Trophoblast cell (in vitro differentiated cells and primary cell): ENCODE measurements around the gene RNH1.

Source experiments
- DNase-seq, 2 donors: peaks; one replicate each; pipeline ENCODE4 v3.0.0-alpha.2; 2016
- H2AFZ ChIP-seq: 2 replicates; pipeline ENCODE4 v1.6.1; 2013; ENCODE audit warnings: low read length, moderate library complexity, mild to moderate bottlenecking; ENCODE audit not compliant: insufficient read depth, poor library complexity
- H2AK5ac ChIP-seq: 2 replicates; pipeline ENCODE4 v1.6.1; 2013; ENCODE audit warnings: mild to moderate bottlenecking, low read length
- H2BK120ac ChIP-seq: 2 replicates; pipeline ENCODE4 v1.6.1; 2013; ENCODE audit warnings: low read length, mild to moderate bottlenecking, moderate library complexity; ENCODE audit not compliant: insufficient read depth, poor library complexity
- H2BK12ac ChIP-seq: 2 replicates; pipeline ENCODE4 v1.6.1; 2013; ENCODE audit warnings: mild to moderate bottlenecking, low read length, moderate library complexity
- H2BK5ac ChIP-seq: 2 replicates; pipeline ENCODE4 v1.6.1; 2013; ENCODE audit warnings: low read length, low read depth, moderate library complexity, mild to moderate bottlenecking; ENCODE audit not compliant: poor library complexity
- H3K14ac ChIP-seq: 2 replicates; pipeline ENCODE4 v1.6.1; 2013; ENCODE audit warnings: mild to moderate bottlenecking, low read length
- H3K18ac ChIP-seq: 2 replicates; pipeline ENCODE4 v1.6.1; 2013; ENCODE audit warnings: mild to moderate bottlenecking, low read length
- H3K23ac ChIP-seq: 2 replicates; pipeline ENCODE4 v1.6.1; 2013; ENCODE audit warnings: low read length
- H3K27ac ChIP-seq: 2 replicates; pipeline ENCODE4 v1.5.1; 2013; ENCODE audit warnings: low read depth, mild to moderate bottlenecking, inconsistent platforms, low read length, moderate library complexity
- H3K27me3 ChIP-seq: 2 replicates; pipeline ENCODE4 v1.6.1; 2013; ENCODE audit warnings: inconsistent platforms, mild to moderate bottlenecking, low read length, moderate library complexity; ENCODE audit not compliant: insufficient read depth
- H3K36me3 ChIP-seq, 2 experiments: 1 replicate in 1 of 2; 2 replicates in 1 of 2; pipeline ENCODE4 v1.6.1; 2013; ENCODE audit warnings: low read length in 2 of 2, mild to moderate bottlenecking in 2 of 2, moderate library complexity in 1 of 2; ENCODE audit not compliant: insufficient read depth in 2 of 2, control insufficient read depth in 1 of 2
- H3K4ac ChIP-seq: 2 replicates; pipeline ENCODE4 v1.6.1; 2013; ENCODE audit warnings: low read depth, mild to moderate bottlenecking, low read length, moderate library complexity
- H3K4me1 ChIP-seq, 2 experiments: 1 replicate in 1 of 2; 2 replicates in 1 of 2; pipeline ENCODE4 v1.6.1; 2013; ENCODE audit warnings: low read length in 2 of 2, mild to moderate bottlenecking in 2 of 2, moderate library complexity in 1 of 2; ENCODE audit not compliant: insufficient read depth in 2 of 2, control insufficient read depth in 1 of 2
- H3K4me2 ChIP-seq: 2 replicates; pipeline ENCODE4 v1.6.1; 2013; ENCODE audit warnings: inconsistent platforms, mild to moderate bottlenecking, low read length, moderate library complexity
- H3K4me3 ChIP-seq: 2 replicates; pipeline ENCODE4 v1.5.1; 2013; ENCODE audit warnings: mild to moderate bottlenecking, low read depth, low read length, inconsistent platforms
- H3K79me1 ChIP-seq: one replicate; pipeline ENCODE4 v1.6.1; 2013; ENCODE audit warnings: low read length
- H3K79me2 ChIP-seq: 2 replicates; pipeline ENCODE4 v1.6.1; 2013; ENCODE audit warnings: low read length, mild to moderate bottlenecking; ENCODE audit not compliant: control insufficient read depth, insufficient read depth, poor library complexity
- H3K9ac ChIP-seq: 2 replicates; pipeline ENCODE4 v1.6.1; 2013; ENCODE audit warnings: mild to moderate bottlenecking, low read length
- H3K9me3 ChIP-seq: 2 replicates; pipeline ENCODE4 v1.6.1; 2013; ENCODE audit warnings: low read depth, mild to moderate bottlenecking, control low read depth, inconsistent platforms, low read length; ENCODE audit not compliant: insufficient read depth
- H4K12ac ChIP-seq: 2 replicates; pipeline ENCODE4 v1.6.1; 2013; ENCODE audit warnings: low read depth, mild to moderate bottlenecking, low read length, moderate library complexity
- H4K8ac ChIP-seq: 2 replicates; pipeline ENCODE4 v1.6.1; 2013; ENCODE audit warnings: low read depth, mild to moderate bottlenecking, low read length, moderate library complexity
- H4K91ac ChIP-seq: one replicate; pipeline ENCODE4 v1.6.1; 2013; ENCODE audit warnings: low read depth, mild to moderate bottlenecking, low read length, moderate library complexity
- WGBS: extraction: QIAGEN DNeasy Blood & Tissue Kit; methylation state at CpG from one replicate; pipeline ENCODE4 v1.1.7; 2013; ENCODE audit warnings: missing lambda C conversion rate; ENCODE audit not compliant: insufficient read length, insufficient coverage; ENCODE audit errors: extremely low coverage; 5-methylcytosine and 5-hydroxymethylcytosine counted together

Gene RNH1

DNA sequence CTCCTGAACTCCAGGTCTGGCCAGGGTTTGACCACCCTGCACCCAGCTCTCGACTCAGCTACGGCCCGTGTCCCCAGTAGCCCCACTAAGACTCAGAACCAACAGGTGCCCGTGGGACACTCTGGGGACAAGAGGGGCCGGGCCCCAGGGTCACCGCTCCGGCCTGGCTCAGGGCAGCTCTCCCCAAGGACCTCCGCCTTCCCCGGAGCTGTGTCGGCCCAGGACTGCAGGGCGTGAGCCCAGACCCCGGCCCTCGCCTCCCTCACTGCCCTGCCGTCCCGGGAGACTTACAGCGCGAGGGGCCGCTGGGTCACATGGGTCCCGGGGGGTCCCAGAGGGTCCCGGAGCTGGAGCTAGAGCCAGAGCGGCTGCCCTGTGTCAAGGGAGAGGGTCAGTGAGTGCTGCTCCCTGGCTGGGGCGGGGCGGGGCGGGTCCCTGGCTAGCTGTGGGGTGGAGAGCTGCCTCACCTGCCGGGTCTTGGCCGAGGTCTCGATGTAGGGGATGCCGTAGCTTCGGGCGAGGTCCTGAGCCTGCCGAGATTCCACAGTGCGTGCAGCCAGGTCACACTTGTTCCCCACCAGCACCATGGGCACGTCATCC, 26.0 kb upstream of the RNH1 start:
- H4K12ac ChIP-seq, result no peak overlapping the region
- H3K18ac ChIP-seq, result no peak overlapping the region
- H3K27ac ChIP-seq, result no peak overlapping the region
- H4K91ac ChIP-seq, result no peak overlapping the region
- WGBS, result no CpG with 5 or more reads among the region's 33 CpGs
- no peak overlapping the region for H3K23ac ChIP-seq
- no peak overlapping the region for H2BK12ac ChIP-seq
- H3K79me1 ChIP-seq, result peaks cover 15% of the 10 kb centered on the region
- H2BK5ac ChIP-seq, result no peak overlapping the region
- H4K8ac ChIP-seq, result no peak overlapping the region
- no peak overlapping the region for H3K4me2 ChIP-seq
- H3K36me3 ChIP-seq, result peaks cover 31 to 37% of the 10 kb centered on the region in 2 experiments
- H3K9me3 ChIP-seq, result peaks cover 5% of the 10 kb centered on the region
- no peak overlapping the region for H2AFZ ChIP-seq
- no peak overlapping the region for H3K14ac ChIP-seq
- no peak overlapping the region for H3K9ac ChIP-seq
- DNase-seq, result no peak
- H3K4ac ChIP-seq, result no peak overlapping the region
- no peak overlapping the region for H2AK5ac ChIP-seq
- H2BK120ac ChIP-seq, result no peak overlapping the region
- H3K27me3 ChIP-seq, result peaks cover 12% of the 10 kb centered on the region
- H3K79me2 ChIP-seq, result peaks cover 6% of the 10 kb centered on the region
- H3K4me1 ChIP-seq, result peaks cover 21 to 23% of the 10 kb centered on the region in 2 experiments
- no peak overlapping the region for H3K4me3 ChIP-seq

DNA sequence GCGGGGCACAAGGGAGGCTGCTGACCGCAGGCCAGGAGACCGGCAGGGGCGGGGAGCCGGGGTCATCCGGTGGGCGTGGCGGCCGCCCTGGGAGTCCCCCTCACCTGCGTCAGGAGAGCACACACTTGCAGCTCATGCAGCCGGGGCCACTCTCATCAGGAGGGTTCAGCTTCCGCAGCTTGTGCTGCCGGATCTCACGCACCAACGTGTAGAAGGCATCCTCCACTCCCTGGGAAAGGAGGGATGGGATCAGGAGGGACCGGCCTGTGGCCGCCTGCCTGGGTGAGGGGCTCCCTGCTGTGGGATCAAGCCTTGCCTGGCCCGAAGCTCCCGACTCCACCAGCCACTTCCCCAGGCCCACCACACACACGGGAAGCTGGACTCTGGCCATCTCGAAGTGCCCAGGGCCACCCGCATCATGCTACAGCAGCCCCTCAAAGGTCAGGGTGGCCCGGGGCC, 25.5 kb upstream of the RNH1 start:
- Histone ChIP-seq H2BK5ac (no peak overlapping the region), H3K9me3 (peaks cover 5% of the 10 kb centered on the region), H4K12ac (no peak overlapping the region), H2AFZ (no peak overlapping the region), H3K27ac (no peak overlapping the region), H2BK12ac (no peak overlapping the region), H3K18ac (no peak overlapping the region), H4K91ac (no peak overlapping the region), H3K4me1 (peaks cover 18 to 21% of the 10 kb centered on the region in 2 experiments), H2BK120ac (no peak overlapping the region), H3K27me3 (peaks cover 9% of the 10 kb centered on the region), H3K4ac (no peak overlapping the region), H3K4me2 (no peak overlapping the region), H3K79me1 (peaks cover 15% of the 10 kb centered on the region), H4K8ac (no peak overlapping the region), H2AK5ac (no peak overlapping the region), H3K36me3 (peaks cover 31 to 37% of the 10 kb centered on the region in 2 experiments), H3K9ac (no peak overlapping the region), H3K79me2 (peaks cover 6% of the 10 kb centered on the region), H3K4me3 (no peak overlapping the region), H3K23ac (no peak overlapping the region), H3K14ac (no peak overlapping the region)
- no peak for DNase-seq
- WGBS, result no CpG with 5 or more reads among the region's 23 CpGs

DNA sequence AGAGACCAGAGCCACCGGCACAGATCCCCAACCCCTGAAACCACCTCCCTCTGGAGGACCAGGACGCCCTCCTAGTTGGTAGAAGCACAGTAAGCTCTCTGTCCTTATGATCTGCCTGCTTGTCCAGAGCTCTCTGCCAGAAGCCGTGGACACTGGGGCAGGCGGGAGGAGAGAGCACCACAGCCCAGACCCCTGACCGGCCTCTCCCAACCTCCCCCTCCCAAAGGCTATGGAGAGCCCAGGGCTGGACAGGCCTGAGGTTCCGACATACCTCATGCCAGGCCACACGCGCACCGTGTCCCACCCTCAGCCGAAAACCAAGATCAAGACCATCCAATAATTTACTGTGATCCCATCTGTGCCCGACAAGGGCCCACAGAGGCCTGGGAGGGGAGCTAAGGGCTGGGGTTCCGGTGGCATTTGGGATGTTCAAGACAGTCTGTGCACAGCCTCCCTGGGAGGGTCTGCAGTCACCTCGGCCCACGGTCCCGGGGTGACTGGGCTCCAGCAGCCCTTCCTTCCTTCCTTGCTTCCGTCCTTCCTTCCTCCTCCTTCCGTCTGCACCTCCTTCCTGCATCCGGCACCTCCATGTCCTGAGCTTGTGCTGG, 25.0 kb upstream of the RNH1 start:
- Histone ChIP-seq H3K79me1 (peaks cover 13% of the 10 kb centered on the region), H2BK12ac (no peak overlapping the region), H4K12ac (no peak overlapping the region), H3K27ac (no peak overlapping the region), H3K23ac (no peak overlapping the region), H3K79me2 (peaks cover 6% of the 10 kb centered on the region), H3K4me1 (peaks cover 14 to 15% of the 10 kb centered on the region in 2 experiments), H2BK120ac (no peak overlapping the region), H4K8ac (no peak overlapping the region), H4K91ac (no peak overlapping the region), H3K9ac (no peak overlapping the region), H3K36me3 (peaks cover 31 to 37% of the 10 kb centered on the region in 2 experiments), H2AK5ac (no peak overlapping the region), H2BK5ac (no peak overlapping the region), H3K4me2 (no peak overlapping the region), H3K9me3 (peaks cover 3% of the 10 kb centered on the region), H3K18ac (no peak overlapping the region), H3K14ac (no peak overlapping the region), H3K4me3 (no peak overlapping the region), H3K4ac (no peak overlapping the region), H3K27me3 (peaks cover 6% of the 10 kb centered on the region), H2AFZ (no peak overlapping the region)
- no peak for DNase-seq
- WGBS, result no CpG with 5 or more reads among the region's 18 CpGs

DNA sequence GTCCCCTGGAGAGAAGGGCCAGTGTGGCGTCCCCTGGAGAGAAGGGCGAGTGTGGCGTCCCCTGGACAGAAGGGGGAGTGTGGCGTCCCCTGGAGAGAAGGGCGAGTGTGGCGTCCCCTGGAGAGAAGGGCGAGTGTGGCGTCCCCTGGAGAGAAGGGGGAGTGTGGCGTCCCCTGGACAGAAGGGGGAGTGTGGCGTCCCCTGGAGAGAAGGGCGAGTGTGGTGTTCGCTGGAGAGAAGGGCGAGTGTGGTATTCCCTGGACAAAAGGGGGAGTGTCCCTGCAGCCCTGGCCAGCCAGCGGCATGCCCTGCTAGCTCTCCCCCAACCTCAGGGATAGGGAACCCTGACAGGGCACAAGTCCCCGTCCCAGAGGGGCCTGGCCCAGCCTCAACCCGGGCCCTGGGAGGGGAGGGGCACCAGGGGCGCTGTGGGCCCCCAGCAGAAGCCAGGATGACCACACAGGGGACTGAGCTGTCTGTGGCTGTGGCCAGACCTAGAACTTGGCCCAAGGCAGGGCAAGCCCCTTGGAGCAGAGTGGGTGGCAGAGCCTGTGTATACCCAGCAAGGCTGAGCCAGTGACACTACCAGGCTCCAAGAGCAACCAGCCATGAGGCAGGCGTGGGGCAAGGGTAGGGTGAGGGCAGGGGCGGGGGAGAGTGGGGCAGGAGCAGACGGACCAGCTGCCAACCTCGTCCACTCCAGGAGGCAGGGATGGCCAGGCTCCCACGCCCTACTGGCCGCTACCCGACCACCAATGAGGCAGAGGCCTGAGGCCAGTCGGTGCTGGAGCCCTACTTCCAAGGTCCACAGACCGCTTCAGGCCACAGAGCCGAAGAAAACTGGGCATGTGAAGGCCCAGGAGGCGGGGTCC, 24.2 kb upstream of the RNH1 start:
- H2BK12ac ChIP-seq, result no peak overlapping the region
- no peak overlapping the region for H2AFZ ChIP-seq
- H3K4ac ChIP-seq, result no peak overlapping the region
- no peak overlapping the region for H2AK5ac ChIP-seq
- H3K4me3 ChIP-seq, result no peak overlapping the region
- H4K12ac ChIP-seq, result no peak overlapping the region
- H3K27ac ChIP-seq, result no peak overlapping the region
- H3K4me2 ChIP-seq, result no peak overlapping the region
- H3K27me3 ChIP-seq, result no peaks in the 10 kb centered on the region
- H3K14ac ChIP-seq, result no peak overlapping the region
- no peak overlapping the region for H4K91ac ChIP-seq
- no peak overlapping the region for H2BK5ac ChIP-seq
- no peak overlapping the region for H2BK120ac ChIP-seq
- WGBS, result no CpG with 5 or more reads among the region's 28 CpGs
- peaks cover 31 to 37% of the 10 kb centered on the region in 2 experiments for H3K36me3 ChIP-seq
- H3K79me1 ChIP-seq, result peaks cover 10% of the 10 kb centered on the region
- no peak overlapping the region for H3K18ac ChIP-seq
- peaks cover 6% of the 10 kb centered on the region for H3K79me2 ChIP-seq
- DNase-seq, result no peak
- H3K9ac ChIP-seq, result no peak overlapping the region
- no peak overlapping the region for H4K8ac ChIP-seq
- H3K23ac ChIP-seq, result no peak overlapping the region
- peaks cover 1% of the 10 kb centered on the region for H3K9me3 ChIP-seq
- peaks cover 9 to 10% of the 10 kb centered on the region in 2 experiments for H3K4me1 ChIP-seq
